WI38 (cell line): ENCODE measurements around the gene NEK6.

ENCODE experiments used
- H3K4me3 ChIP-seq: 2 replicates; pipeline ENCODE4 v1.5.1; 2011; ENCODE audit warnings: low read depth, mild to moderate bottlenecking, control low read depth, low read length
- TF ChIP-seq, protein P1 (sequence below): IDR thresholded peaks from 2 replicates; pipeline ENCODE4 v1.5.1; 2012; ENCODE audit warnings: low read depth, mild to moderate bottlenecking, control low read depth, low read length

The NEK6 gene

DNA sequence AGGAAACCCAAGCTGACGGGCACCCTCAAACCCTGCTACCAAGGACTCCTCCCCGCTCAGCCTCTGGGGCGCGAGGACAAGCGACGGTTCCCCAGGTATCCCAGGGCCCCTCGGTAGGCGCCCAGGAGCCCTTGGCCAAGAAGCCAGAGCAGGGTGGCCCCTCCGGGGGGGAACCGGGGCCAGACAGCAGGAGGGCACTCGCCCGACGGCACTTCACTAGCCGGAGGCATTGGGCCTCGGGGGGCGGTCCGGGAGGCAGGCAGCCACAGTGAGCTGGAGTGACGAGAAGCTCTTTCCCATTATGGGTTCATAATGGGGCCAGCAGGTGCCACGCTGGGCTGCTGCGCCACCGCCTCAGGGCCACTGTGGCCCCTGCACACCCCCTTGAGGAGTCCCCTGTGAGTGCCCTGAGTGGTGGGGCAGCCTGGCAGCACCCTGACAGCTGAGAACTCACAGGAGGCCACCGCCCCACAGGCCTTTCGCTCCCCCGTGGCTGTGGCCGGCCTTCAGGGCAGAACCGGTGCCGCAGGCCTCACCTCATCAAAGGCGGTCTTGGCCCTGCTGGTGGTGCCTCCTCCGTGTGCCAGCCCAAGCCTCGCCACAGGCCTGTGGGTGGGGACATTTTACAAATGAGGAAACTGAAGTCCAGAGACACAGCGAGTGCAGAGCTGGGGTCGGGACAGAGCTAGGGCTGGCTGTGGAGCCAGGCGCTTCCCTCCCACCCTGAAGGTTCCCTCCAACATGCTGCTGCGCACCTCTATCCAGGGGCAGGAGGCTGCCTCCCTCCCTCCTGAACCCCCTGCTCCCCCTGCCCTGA, 88.8 kb downstream of the NEK6 start:
- TF ChIP-seq, protein P1, sequence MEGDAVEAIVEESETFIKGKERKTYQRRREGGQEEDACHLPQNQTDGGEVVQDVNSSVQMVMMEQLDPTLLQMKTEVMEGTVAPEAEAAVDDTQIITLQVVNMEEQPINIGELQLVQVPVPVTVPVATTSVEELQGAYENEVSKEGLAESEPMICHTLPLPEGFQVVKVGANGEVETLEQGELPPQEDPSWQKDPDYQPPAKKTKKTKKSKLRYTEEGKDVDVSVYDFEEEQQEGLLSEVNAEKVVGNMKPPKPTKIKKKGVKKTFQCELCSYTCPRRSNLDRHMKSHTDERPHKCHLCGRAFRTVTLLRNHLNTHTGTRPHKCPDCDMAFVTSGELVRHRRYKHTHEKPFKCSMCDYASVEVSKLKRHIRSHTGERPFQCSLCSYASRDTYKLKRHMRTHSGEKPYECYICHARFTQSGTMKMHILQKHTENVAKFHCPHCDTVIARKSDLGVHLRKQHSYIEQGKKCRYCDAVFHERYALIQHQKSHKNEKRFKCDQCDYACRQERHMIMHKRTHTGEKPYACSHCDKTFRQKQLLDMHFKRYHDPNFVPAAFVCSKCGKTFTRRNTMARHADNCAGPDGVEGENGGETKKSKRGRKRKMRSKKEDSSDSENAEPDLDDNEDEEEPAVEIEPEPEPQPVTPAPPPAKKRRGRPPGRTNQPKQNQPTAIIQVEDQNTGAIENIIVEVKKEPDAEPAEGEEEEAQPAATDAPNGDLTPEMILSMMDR, result no peak
- no peak overlapping the region for H3K4me3 ChIP-seq

DNA sequence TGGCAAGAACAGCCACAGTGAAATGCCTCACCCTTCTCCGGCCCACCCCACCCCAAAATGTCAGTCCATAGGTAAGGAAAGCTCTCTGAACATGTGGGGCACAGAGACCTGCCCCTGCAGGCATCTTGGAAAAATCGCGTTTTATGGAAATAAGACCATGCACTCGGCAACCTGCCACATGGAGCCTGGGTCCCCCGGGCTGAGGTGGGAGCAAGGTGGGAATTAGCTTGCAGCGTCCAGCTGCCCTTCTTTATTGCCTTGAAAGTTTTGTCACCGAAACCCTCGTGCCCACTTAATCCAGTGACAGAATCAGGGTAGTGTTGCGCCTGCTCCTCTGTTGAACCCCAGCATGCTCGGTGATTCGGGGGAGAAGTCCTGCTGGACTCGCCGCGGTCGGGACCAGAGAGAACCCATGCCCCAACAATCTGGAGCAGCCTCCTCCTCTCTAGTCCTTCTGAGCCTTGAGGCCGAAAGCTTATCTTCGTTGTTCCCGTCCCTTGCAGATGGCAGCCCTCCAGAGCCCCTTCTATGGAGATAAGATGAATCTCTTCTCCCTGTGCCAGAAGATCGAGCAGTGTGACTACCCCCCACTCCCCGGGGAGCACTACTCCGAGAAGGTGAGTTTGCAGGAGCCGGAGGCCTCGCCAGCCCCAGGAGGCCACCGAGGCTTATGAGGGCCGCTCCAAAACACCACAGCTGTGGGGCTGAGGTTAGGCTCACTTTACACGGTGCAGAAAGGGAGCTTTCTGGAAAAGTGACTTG, 89.6 kb downstream of the NEK6 start:
- H3K4me3 ChIP-seq, result no peak overlapping the region
- TF ChIP-seq, protein P1, result no peak

DNA sequence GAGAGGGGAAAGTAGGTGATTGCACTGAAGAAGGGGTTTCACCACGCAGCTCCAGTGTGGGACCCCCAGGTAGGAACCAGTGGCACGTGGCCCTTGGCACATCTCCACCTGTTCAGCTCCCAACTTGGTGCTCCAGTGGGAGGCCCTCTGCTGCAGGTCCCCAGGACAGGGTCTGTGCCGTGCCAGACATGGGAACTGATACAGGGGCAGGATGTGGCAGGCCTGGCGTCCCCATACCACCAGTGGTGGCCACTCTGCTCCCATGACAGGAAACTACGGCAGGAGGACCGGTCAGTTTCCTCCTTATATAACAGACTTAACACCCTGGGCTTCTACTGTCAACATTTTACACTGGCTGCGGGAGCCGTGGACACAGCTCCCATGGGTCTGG, 90.2 kb downstream of the NEK6 start:
- TF ChIP-seq, protein P1, result no peak
- H3K4me3 ChIP-seq, result no peak overlapping the region

DNA sequence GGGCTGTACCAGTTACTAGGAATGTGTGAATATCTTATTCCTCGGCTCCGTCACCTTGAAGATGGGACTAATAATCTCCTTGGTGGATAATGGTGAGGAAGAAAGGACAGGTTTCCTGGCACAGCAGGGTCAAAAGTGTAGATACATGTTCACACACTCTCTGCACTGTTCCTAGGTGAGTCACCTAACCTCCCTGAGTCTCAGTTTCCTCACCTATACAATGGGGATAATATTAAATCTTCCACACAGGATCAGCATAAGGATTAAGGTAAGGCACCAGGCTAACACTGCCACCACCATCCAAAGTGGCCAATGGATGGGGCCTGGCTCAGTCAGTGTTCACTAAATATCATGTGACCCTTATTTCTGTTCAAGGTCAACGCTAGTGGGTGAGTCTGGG, 90.6 kb downstream of the NEK6 start:
- H3K4me3 ChIP-seq, result no peak overlapping the region
- TF ChIP-seq, protein P1, result no peak

DNA sequence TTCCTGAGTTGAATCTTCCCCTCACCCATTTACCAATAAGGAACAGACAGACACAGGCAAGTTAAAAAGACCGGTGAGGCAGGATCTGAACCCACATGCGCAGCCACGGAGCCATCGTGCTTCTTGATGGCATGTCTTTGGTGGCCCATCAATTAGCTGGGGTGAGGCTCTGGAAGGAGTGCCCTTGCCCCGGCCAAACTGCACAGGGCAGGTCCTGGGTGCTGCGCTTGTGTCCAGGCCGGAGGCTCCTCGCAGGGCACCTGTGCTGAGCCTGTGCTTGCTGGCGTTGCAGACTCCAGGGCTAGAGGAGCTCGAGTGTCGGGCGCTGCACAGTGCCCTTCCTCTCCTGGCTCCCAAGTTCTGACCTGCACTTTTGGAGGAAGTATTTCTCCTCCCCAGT, 91.1 kb downstream of the NEK6 start:
- TF ChIP-seq, protein P1, result no peak

DNA sequence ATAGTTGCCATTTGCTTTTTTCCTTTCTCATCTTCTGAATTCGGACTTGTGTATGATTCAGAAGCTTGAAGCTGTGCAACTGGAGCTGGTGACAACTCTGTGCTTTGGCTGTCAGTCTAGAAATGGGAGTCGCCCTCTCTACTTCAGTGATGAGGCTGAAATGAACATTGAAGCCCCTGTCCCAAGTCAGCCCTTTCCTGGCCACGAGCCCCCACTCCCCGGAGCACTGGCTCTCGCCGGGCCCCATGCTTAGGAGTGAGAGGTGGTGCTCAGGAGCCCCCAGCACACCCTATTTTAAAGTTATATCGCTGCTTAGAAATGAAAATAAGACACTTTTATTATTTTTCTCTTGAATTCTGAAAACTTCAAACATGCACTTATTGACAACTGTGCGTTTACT, 91.5 kb downstream of the NEK6 start:
- H3K4me3 ChIP-seq, result no peak overlapping the region
- TF ChIP-seq, protein P1, result no peak

More for the DNA sequence above, 91.1 kb downstream of the NEK6 start:
- no peak overlapping the region for H3K4me3 ChIP-seq
